CD4-positive, alpha-beta memory T cell (primary cell): Measurements from ENCODE around the gene RABGAP1L. TPM values are rescaled to one million over a fixed set of nuclear protein-coding genes. Genes with fewer than 3 reads are reported as not detected.

Experiments used
- CTCF ChIA-PET: fragments of 350-600 bp; sonication (Branson Sonifier 250); formaldehyde crosslinking; loops from one replicate; lab custom pipeline; 2021; ENCODE audit warnings: inconsistent platforms; ENCODE audit not compliant: partially characterized antibody; lab: Charles Lee
- POLR2A ChIA-PET: fragments of 350-600 bp; sonication (Branson Sonifier 250); formaldehyde crosslinking; loops from one replicate; lab custom pipeline; 2021; ENCODE audit not compliant: partially characterized antibody; lab: Charles Lee
- DNase-seq, 5 donors: peaks; one replicate each; pipeline versions ENCODE4 v3.0.0 to v3.0.0-alpha.2; 2020 to 2022; ENCODE audit warnings: mixed read lengths in 1 of 5
- H3K27ac ChIP-seq: one replicate; pipeline ENCODE4 v1.7.0; 2013; ENCODE audit warnings: low read depth, low read length
- H3K27me3 ChIP-seq: 2 replicates; pipeline ENCODE4 v1.7.0; 2013; ENCODE audit warnings: mild to moderate bottlenecking, low read length, moderate library complexity; ENCODE audit not compliant: insufficient read depth
- H3K36me3 ChIP-seq: 2 replicates; pipeline ENCODE4 v1.7.0; 2013; ENCODE audit warnings: mild to moderate bottlenecking, low read length, moderate library complexity; ENCODE audit not compliant: insufficient read depth
- H3K4me1 ChIP-seq: 2 replicates; pipeline ENCODE4 v1.7.0; 2013; ENCODE audit warnings: mild to moderate bottlenecking, low read length, moderate library complexity; ENCODE audit not compliant: insufficient read depth
- H3K4me3 ChIP-seq, 2 donors: one replicate each; pipeline ENCODE4 v1.7.0; 2013; ENCODE audit warnings: low read length in 2 of 2, mild to moderate bottlenecking in 1 of 2
- H3K9me3 ChIP-seq, 2 donors: one replicate each; pipeline ENCODE4 v1.7.0; 2013; ENCODE audit warnings: low read length in 2 of 2, control low read depth in 1 of 2; ENCODE audit not compliant: control insufficient read depth in 1 of 2
- H3K27ac Mint-ChIP-seq, 7 donors: one replicate each; pipeline ENCODE4 v1.8.0; 2020 to 2021; ENCODE audit warnings: mixed read lengths in 7 of 7, mild to moderate bottlenecking in 6 of 7, inconsistent platforms in 3 of 7, moderate library complexity in 3 of 7
- H3K27me3 Mint-ChIP-seq, 2 donors: one replicate each; pipeline ENCODE4 v1.8.0; 2020 to 2021; ENCODE audit warnings: mixed read lengths in 2 of 2
- H3K36me3 Mint-ChIP-seq, 2 donors: one replicate each; pipeline ENCODE4 v1.8.0; 2020 to 2021; ENCODE audit warnings: mixed read lengths in 2 of 2, inconsistent platforms in 1 of 2, mild to moderate bottlenecking in 1 of 2
- H3K4me1 Mint-ChIP-seq, 4 donors: one replicate each; pipeline ENCODE4 v1.8.0; 2020 to 2021; ENCODE audit warnings: mixed read lengths in 4 of 4, mild to moderate bottlenecking in 1 of 4
- H3K4me3 Mint-ChIP-seq, 8 donors: one replicate each; pipeline ENCODE4 v1.8.0; 2020 to 2021; ENCODE audit warnings: mixed read lengths in 8 of 8, mild to moderate bottlenecking in 7 of 8, moderate library complexity in 6 of 8, inconsistent platforms in 3 of 8
- H3K9me3 Mint-ChIP-seq, 8 donors: one replicate each; pipeline ENCODE4 v1.8.0; 2020 to 2021; ENCODE audit warnings: mixed read lengths in 8 of 8, mild to moderate bottlenecking in 5 of 8, inconsistent platforms in 3 of 8, moderate library complexity in 1 of 8
- intact Hi-C: fragments of 100-400 bp; cut with micrococcal nuclease; formaldehyde crosslinking; loops from one replicate; pipeline ENCODE4 v1.15.1; 2023
- polyA plus RNA-seq, 2 donors: library from polyadenylated mRNA; unstranded; fragments of 300-500 nt; fragmentation: Illumina TruSeq; gene quantifications; one replicate each; pipeline ENCODE4 v1.2.3, GENCODE V29; 2021
- total RNA-seq, 2 experiments: library from RNA; stranded (reverse); gene quantifications; one replicate each; pipeline ENCODE4 v1.2.3, GENCODE V29; 2021

Gene RABGAP1L
- total and polyA plus RNA-seq, 4 experiments from 2014 or later = 75.7 to 114 (median 96.8) TPM

- no peaks in the 10 kb centered on the region for H3K27me3 Mint-ChIP-seq
- Histone ChIP-seq H3K9me3 (no peaks in the 10 kb centered on the region), H3K4me1 (peaks cover 35% of the 10 kb centered on the region), H3K4me3 (no peak overlapping the region), H3K27me3 (no peaks in the 10 kb centered on the region), H3K27ac (peak overlapping the region; percentile 3), H3K36me3 (no peaks in the 10 kb centered on the region)
- CTCF ChIA-PET = interaction anchor here (1.4 kb wide), 1 partner anchor 11 kb away, joined by 5 read pairs; no protein-coding TSS in a partner anchor
- H3K36me3 Mint-ChIP-seq = peaks cover 4 to 8% of the 10 kb centered on the region in 2 donors
- H3K9me3 Mint-ChIP-seq = no peaks in the 10 kb centered on the region
- DNase-seq = no peak
- H3K4me1 Mint-ChIP-seq = peaks cover 29 to 41% (median 40%) of the 10 kb centered on the region in 4 donors
- intact Hi-C loops = loop anchor here (1.0 kb wide), 1 partner anchor 9 kb away; no protein-coding TSS in a partner anchor
- H3K4me3 Mint-ChIP-seq = peak overlapping the region in 1 of 8 donors; percentile 1
- peak overlapping the region; percentile 13 to 86 (median 48) for H3K27ac Mint-ChIP-seq
- POLR2A ChIA-PET = interaction anchor here (1.6 to 3.0 kb wide), 2 partner anchors 10 to 44 kb away, joined by 7 to 14 read pairs; no protein-coding TSS in a partner anchor
These were observed 795.6 kb downstream of the RABGAP1L start for GRCh38 chr1:174954671-174955669.

GRCh38 chr1:174956086-174956485 is 796.8 kb downstream of the RABGAP1L start:
- Mint-ChIP-seq H3K4me1 (peaks cover 26 to 42% (median 40%) of the 10 kb centered on the region in 4 donors), H3K27ac (peak overlapping the region in 1 of 7 donors; percentile 65), H3K27me3 (no peaks in the 10 kb centered on the region), H3K4me3 (no peak overlapping the region), H3K36me3 (peaks cover 4 to 8% of the 10 kb centered on the region in 2 donors), H3K9me3 (no peaks in the 10 kb centered on the region)
- Histone ChIP-seq H3K4me1 (peaks cover 35% of the 10 kb centered on the region), H3K27me3 (no peaks in the 10 kb centered on the region), H3K27ac (no peak overlapping the region), H3K9me3 (no peaks in the 10 kb centered on the region), H3K36me3 (no peaks in the 10 kb centered on the region), H3K4me3 (no peak overlapping the region)
- ChIA-PET POLR2A (no interaction called here), CTCF (interaction anchor here (1.0 kb wide), 1 partner anchor 10 kb away, joined by 4 read pairs; no protein-coding TSS in a partner anchor)
- intact Hi-C loops = no loop called here
- DNase-seq = no peak

DNA sequence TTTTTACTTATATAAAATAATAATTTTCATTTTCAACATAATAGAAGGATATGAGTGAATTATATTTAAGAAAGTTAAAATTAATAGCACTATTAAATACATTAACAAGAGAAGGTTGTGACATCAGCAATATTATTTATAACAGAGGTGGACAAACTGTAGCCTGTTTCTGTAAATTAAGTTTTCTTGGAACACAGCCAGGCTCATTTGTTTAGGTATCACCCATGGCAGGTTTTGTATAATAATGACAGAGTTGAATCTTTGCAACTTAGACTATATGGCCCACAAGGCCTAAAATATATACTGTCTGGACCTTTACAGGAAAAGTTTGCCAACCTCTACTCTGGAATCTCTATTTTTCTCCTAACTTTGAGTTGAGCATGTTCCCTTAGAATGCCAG is 797.7 kb downstream of the RABGAP1L start:
- Mint-ChIP-seq H3K4me3 (no peak overlapping the region), H3K27ac (peak overlapping the region in 4 of 7 donors; percentile 47 to 80 (median 69)), H3K9me3 (no peaks in the 10 kb centered on the region), H3K36me3 (peaks cover 4 to 8% of the 10 kb centered on the region in 2 donors), H3K27me3 (no peaks in the 10 kb centered on the region), H3K4me1 (peaks cover 26 to 42% (median 38%) of the 10 kb centered on the region in 4 donors)
- ChIA-PET CTCF (interaction anchor here (1.0 kb wide), 2 partner anchors 9 to 22 kb away, joined by 3 to 4 read pairs; no protein-coding TSS in a partner anchor), POLR2A (interaction anchor here (1.6 to 1.9 kb wide), 3 partner anchors 9 to 42 kb away, joined by 3 to 8 read pairs (median 7); partner anchors contain the start of gene CACYBP)
- Histone ChIP-seq H3K4me1 (peaks cover 35% of the 10 kb centered on the region), H3K27ac (no peak overlapping the region), H3K36me3 (no peaks in the 10 kb centered on the region), H3K27me3 (no peaks in the 10 kb centered on the region), H3K4me3 (no peak overlapping the region), H3K9me3 (no peaks in the 10 kb centered on the region)
- DNase-seq = no peak
- intact Hi-C loops = no loop called here

GRCh38 chr1:174957829-174958228 is 798.5 kb downstream of the RABGAP1L start:
- H3K36me3 ChIP-seq = no peaks in the 10 kb centered on the region
- no peaks in the 10 kb centered on the region for H3K9me3 ChIP-seq
- Mint-ChIP-seq H3K27ac (peak overlapping the region; percentile 34 to 92 (median 62)), H3K9me3 (no peaks in the 10 kb centered on the region), H3K4me3 (peak overlapping the region in 6 of 8 donors; percentile 2 to 69 (median 64)), H3K36me3 (peaks cover 4 to 8% of the 10 kb centered on the region in 2 donors), H3K27me3 (no peaks in the 10 kb centered on the region), H3K4me1 (peaks cover 26 to 42% (median 38%) of the 10 kb centered on the region in 4 donors)
- intact Hi-C loops = no loop called here
- no peak overlapping the region for H3K4me3 ChIP-seq
- CTCF ChIA-PET = interaction anchor here (1.0 kb wide), 1 partner anchor 23 kb away, joined by 3 read pairs; no protein-coding TSS in a partner anchor
- H3K27me3 ChIP-seq = no peaks in the 10 kb centered on the region
- no peak for DNase-seq
- peaks cover 37% of the 10 kb centered on the region for H3K4me1 ChIP-seq
- no peak overlapping the region for H3K27ac ChIP-seq
- POLR2A ChIA-PET = interaction anchor here (0.7 to 1.9 kb wide), 4 partner anchors 8 to 711 kb away, joined by 3 to 8 read pairs (median 5); partner anchors contain the start of gene CACYBP

DNA sequence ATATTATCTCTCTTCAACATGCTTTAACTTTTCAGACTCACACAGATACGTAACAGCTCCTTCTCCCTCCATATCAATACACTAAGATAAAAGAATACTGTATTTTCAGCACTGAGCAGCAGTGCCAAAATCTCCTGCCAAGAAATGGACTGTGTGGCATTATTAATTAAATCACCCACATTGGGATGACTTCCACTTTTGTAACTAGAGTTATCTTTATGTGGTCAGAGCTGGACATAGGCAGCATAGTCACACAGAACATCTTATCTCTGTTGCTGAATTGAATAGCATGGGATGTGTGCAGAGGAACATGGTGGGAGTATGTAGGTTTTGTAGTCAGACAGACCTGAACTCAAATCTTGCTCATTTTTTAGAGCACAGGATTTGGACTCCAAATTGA is 799.1 kb downstream of the RABGAP1L start:
- no peaks in the 10 kb centered on the region for H3K27me3 ChIP-seq
- Mint-ChIP-seq H3K27ac (peak overlapping the region in 3 of 7 donors; percentile 27 to 92 (median 83)), H3K27me3 (no peaks in the 10 kb centered on the region), H3K4me3 (peak overlapping the region in 1 of 8 donors; percentile 61), H3K9me3 (no peaks in the 10 kb centered on the region), H3K4me1 (peaks cover 27 to 43% (median 39%) of the 10 kb centered on the region in 4 donors), H3K36me3 (peaks cover 4 to 8% of the 10 kb centered on the region in 2 donors)
- no peaks in the 10 kb centered on the region for H3K36me3 ChIP-seq
- intact Hi-C loops = no loop called here
- H3K4me1 ChIP-seq = peaks cover 39% of the 10 kb centered on the region
- CTCF ChIA-PET = interaction anchor here (0.7 kb wide), 1 partner anchor 18 kb away, joined by 3 read pairs; no protein-coding TSS in a partner anchor
- no peak for DNase-seq
- POLR2A ChIA-PET = interaction anchor here (1.6 to 1.9 kb wide), 3 partner anchors 8 to 40 kb away, joined by 3 to 8 read pairs (median 7); partner anchors contain the start of gene CACYBP
- H3K27ac ChIP-seq = no peak overlapping the region
- no peak overlapping the region for H3K4me3 ChIP-seq
- no peaks in the 10 kb centered on the region for H3K9me3 ChIP-seq

GRCh38 chr1:174960362-174960761 is 801.0 kb downstream of the RABGAP1L start:
- Mint-ChIP-seq H3K27me3 (no peaks in the 10 kb centered on the region), H3K4me3 (no peak overlapping the region), H3K4me1 (peaks cover 33 to 46% (median 39%) of the 10 kb centered on the region in 4 donors), H3K36me3 (peaks cover 6 to 8% of the 10 kb centered on the region in 2 donors), H3K9me3 (no peaks in the 10 kb centered on the region), H3K27ac (no peak overlapping the region)
- Histone ChIP-seq H3K27me3 (no peaks in the 10 kb centered on the region), H3K36me3 (no peaks in the 10 kb centered on the region), H3K4me1 (peaks cover 39% of the 10 kb centered on the region), H3K9me3 (no peaks in the 10 kb centered on the region), H3K27ac (no peak overlapping the region), H3K4me3 (no peak overlapping the region)
- CTCF ChIA-PET = interaction anchor here (0.5 kb wide), 1 partner anchor 217 kb away, joined by 3 read pairs; no protein-coding TSS in a partner anchor
- DNase-seq = no peak
- intact Hi-C loops = loop anchor here (5.0 to 10.0 kb wide), 3 partner anchors 48 to 1096 kb away; partner anchors contain the start of genes GAS5, RABGAP1L and ZBTB37
- POLR2A ChIA-PET = interaction anchor here (1.2 kb wide), 1 partner anchor 13 kb away, joined by 3 read pairs; no protein-coding TSS in a partner anchor
